Activated B cell treated with CpG ODN at 0.5 μM for 24 hours (primary cell): Measurements from ENCODE around the gene SLC38A6. TPM values are rescaled to one million over a fixed set of nuclear protein-coding genes. Genes with fewer than 3 reads are reported as not detected.

Source experiments
- ATAC-seq: fragments of 200-7000 bp; cut with Tn5 transposase; one replicate; pipeline ENCODE4 v1.10.0; 2021; ENCODE audit warnings: low read depth, mild to moderate bottlenecking, moderate library complexity
- CTCF ChIA-PET: fragments of 350-600 bp; sonication (Branson Sonifier 250); formaldehyde crosslinking; loops from one replicate; lab custom pipeline; 2021; ENCODE audit warnings: antibody characterized with exemption; lab: Charles Lee
- POLR2A ChIA-PET: fragments of 350-600 bp; sonication (Branson Sonifier 250); formaldehyde crosslinking; loops from one replicate; lab custom pipeline; 2021; ENCODE audit warnings: antibody characterized with exemption; lab: Charles Lee
- DNase-seq: peaks from one replicate; pipeline ENCODE4 v3.0.0; 2022
- H3K27ac Mint-ChIP-seq: one replicate; pipeline ENCODE4 v1.8.0; 2020; ENCODE audit warnings: mixed read lengths
- H3K27me3 Mint-ChIP-seq: one replicate; pipeline ENCODE4 v1.8.0; 2021; ENCODE audit warnings: mixed read lengths
- H3K36me3 Mint-ChIP-seq: one replicate; pipeline ENCODE4 v1.8.0; 2021; ENCODE audit warnings: low read depth, mixed read lengths
- H3K4me1 Mint-ChIP-seq: one replicate; pipeline ENCODE4 v1.8.0; 2021; ENCODE audit warnings: mixed read lengths
- H3K4me3 Mint-ChIP-seq: one replicate; pipeline ENCODE4 v1.8.0; 2020; ENCODE audit warnings: mild to moderate bottlenecking, mixed read lengths
- H3K9me3 Mint-ChIP-seq: one replicate; pipeline ENCODE4 v1.8.0; 2020; ENCODE audit warnings: mixed read lengths
- CTCF ChIP-seq: fragments of 200-600 bp; IDR thresholded peaks from one replicate; pipeline ENCODE4 v1.8.0; 2022; ENCODE audit warnings: antibody characterized with exemption, mild to moderate bottlenecking
- intact Hi-C: fragments of 100-400 bp; cut with micrococcal nuclease; formaldehyde crosslinking; loops from one replicate; pipeline ENCODE4 v1.15.1; 2024
- total RNA-seq: library from RNA; stranded (reverse); gene quantifications from 2 replicates; pipeline ENCODE4 v1.2.3, GENCODE V29; 2022

The SLC38A6 gene
- total RNA-seq, 1 donor from 2014 or later = 10.8 TPM

- peaks cover 39% of the 10 kb centered on the region for H3K36me3 Mint-ChIP-seq
- TF ChIP-seq CTCF = no peak
- no peaks in the 10 kb centered on the region for H3K27me3 Mint-ChIP-seq
- H3K4me3 Mint-ChIP-seq = no peak overlapping the region
- no peaks in the 10 kb centered on the region for H3K9me3 Mint-ChIP-seq
- ATAC-seq (no peak), DNase-seq (no peak)
- intact Hi-C loops = no loop called here
- CTCF ChIA-PET = no interaction called here
- H3K27ac Mint-ChIP-seq = no peak overlapping the region
- POLR2A ChIA-PET = no interaction called here
- peaks cover 9% of the 10 kb centered on the region for H3K4me1 Mint-ChIP-seq
Measured at GRCh38 chr14:60974090-60974651, 6.9 kb upstream of the SLC38A6 start.

GRCh38 chr14:60975551-60975950 is 5.5 kb upstream of the SLC38A6 start:
- DNase-seq (no peak), ATAC-seq (no peak)
- Mint-ChIP-seq H3K27me3 (no peaks in the 10 kb centered on the region), H3K9me3 (no peaks in the 10 kb centered on the region), H3K4me1 (peaks cover 14% of the 10 kb centered on the region), H3K36me3 (peaks cover 39% of the 10 kb centered on the region), H3K27ac (no peak overlapping the region), H3K4me3 (no peak overlapping the region)
- intact Hi-C loops = no loop called here
- POLR2A ChIA-PET = no interaction called here
- CTCF ChIA-PET = no interaction called here
- no peak for TF ChIP-seq CTCF

- intact Hi-C loops = no loop called here
- ATAC-seq = no peak
- Mint-ChIP-seq H3K27me3 (no peaks in the 10 kb centered on the region), H3K9me3 (no peaks in the 10 kb centered on the region), H3K4me1 (peaks cover 16% of the 10 kb centered on the region), H3K27ac (no peak overlapping the region), H3K36me3 (peaks cover 31% of the 10 kb centered on the region), H3K4me3 (no peak overlapping the region)
- TF ChIP-seq CTCF = no peak
- ChIA-PET CTCF (no interaction called here), POLR2A (no interaction called here)
- no peak for DNase-seq
Measured at GRCh38 chr14:60977847-60978246, 3.2 kb upstream of the SLC38A6 start.

GRCh38 chr14:60981633-60982455 is 799 bp downstream of the SLC38A6 start:
- H3K9me3 Mint-ChIP-seq = no peaks in the 10 kb centered on the region
- ChIA-PET POLR2A (interaction anchor here (0.5 to 1.4 kb wide), 3 partner anchors 14 to 733 kb away, joined by 3 to 5 read pairs (median 4); partner anchors contain the start of gene PPM1A), CTCF (interaction anchor here (1.0 kb wide), 1 partner anchor 631 kb away, joined by 3 read pairs; no protein-coding TSS in a partner anchor)
- H3K27me3 Mint-ChIP-seq = no peaks in the 10 kb centered on the region
- TF ChIP-seq CTCF = no peak
- no peak overlapping the region for H3K4me3 Mint-ChIP-seq
- peaks cover 17% of the 10 kb centered on the region for H3K4me1 Mint-ChIP-seq
- ATAC-seq (no peak), DNase-seq (no peak)
- intact Hi-C loops = loop anchor here (1.0 to 5.0 kb wide), 8 partner anchors 137 to 890 kb away; partner anchors contain the start of genes DHRS7 and PPM1A
- H3K27ac Mint-ChIP-seq = no peak overlapping the region
- H3K36me3 Mint-ChIP-seq = peaks cover 21% of the 10 kb centered on the region

- CTCF ChIA-PET = no interaction called here
- no peak for TF ChIP-seq CTCF
- intact Hi-C loops = loop anchor here (5.0 kb wide), 1 partner anchor 232 kb away; no protein-coding TSS in a partner anchor
- POLR2A ChIA-PET = no interaction called here
- H3K27ac Mint-ChIP-seq = no peak overlapping the region
- DNase-seq (no peak), ATAC-seq (no peak)
- H3K27me3 Mint-ChIP-seq = no peaks in the 10 kb centered on the region
- H3K4me1 Mint-ChIP-seq = peaks cover 7% of the 10 kb centered on the region
- no peak overlapping the region for H3K4me3 Mint-ChIP-seq
- peaks cover 18% of the 10 kb centered on the region for H3K36me3 Mint-ChIP-seq
- H3K9me3 Mint-ChIP-seq = no peaks in the 10 kb centered on the region
Measured at GRCh38 chr14:60984196-60984595, 3.2 kb downstream of the SLC38A6 start.
